Muscle of back (tissue), 11 donors: Measurements from ENCODE around the gene PLOD2. TPM values are rescaled to one million over a fixed set of nuclear protein-coding genes. Genes with fewer than 3 reads are reported as not detected.

Experiments used
- DNase-seq, 3 donors: peaks; one replicate each; pipeline versions ENCODE4 v3.0.0 to v3.0.0-alpha.2; 2013
- polyA plus RNA-seq, 10 donors: library from polyadenylated mRNA; unstranded; fragments of 120-200 nt; gene quantifications; one replicate each; pipeline ENCODE4 v1.2.1, GENCODE V29; 2013; ENCODE audit not compliant: insufficient read length in 10 of 10

PLOD2 gene
- polyA plus RNA-seq, 10 donors = 14.0 to 39.2 (median 27.2) TPM

- no peak for DNase-seq
Observed at GRCh38 chr3:146169891-146170290, 8.9 kb upstream of the PLOD2 start.

- peak in 1 of 3 donors; percentile 26 for DNase-seq
Observed at GRCh38 chr3:146166826-146167225, 5.8 kb upstream of the PLOD2 start.

GRCh38 chr3:146166415-146166821 is 5.4 kb upstream of the PLOD2 start:
- DNase-seq = peak; percentile 52 to 60 (median 59)

GRCh38 chr3:146165877-146166276 is 4.9 kb upstream of the PLOD2 start:
- DNase-seq = no peak

- peak in 1 of 3 donors; percentile 53 for DNase-seq
Observed at GRCh38 chr3:146164971-146165769, 4.2 kb upstream of the PLOD2 start.

- DNase-seq = no peak
Observed at GRCh38 chr3:146164506-146164905, 3.5 kb upstream of the PLOD2 start.

- DNase-seq = no peak
Observed at GRCh38 chr3:146164071-146164470, 3.1 kb upstream of the PLOD2 start.

- DNase-seq = peak in 1 of 3 donors; percentile 89
Observed at GRCh38 chr3:146163584-146163983, 2.6 kb upstream of the PLOD2 start.

GRCh38 chr3:146162561-146162960 is 1.6 kb upstream of the PLOD2 start:
- DNase-seq = peak in 1 of 3 donors; percentile 36

GRCh38 chr3:146161663-146162002 is 649 bp upstream of the PLOD2 start:
- DNase-seq = peak in 2 of 3 donors; percentile 44 to 77

GRCh38 chr3:146160321-146160963 is 542 bp downstream of the PLOD2 start:
- peak; percentile 66 to 86 (median 73) for DNase-seq

GRCh38 chr3:146159616-146160320 is 1.2 kb downstream of the PLOD2 start:
- no peak for DNase-seq

GRCh38 chr3:146159037-146159436 is 1.9 kb downstream of the PLOD2 start:
- DNase-seq = peak in 1 of 3 donors; percentile 10

GRCh38 chr3:146157325-146158060 is 3.5 kb downstream of the PLOD2 start:
- DNase-seq = peak in 1 of 3 donors; percentile 9

GRCh38 chr3:146156666-146157314 is 4.2 kb downstream of the PLOD2 start:
- DNase-seq = peak in 1 of 3 donors; percentile 18

- DNase-seq = peak in 1 of 3 donors; percentile 39
Observed at GRCh38 chr3:146156095-146156494, 4.9 kb downstream of the PLOD2 start.

- DNase-seq = no peak
Observed at GRCh38 chr3:146154995-146155394, 6.0 kb downstream of the PLOD2 start.

GRCh38 chr3:146154316-146154715 is 6.7 kb downstream of the PLOD2 start:
- DNase-seq = no peak

- no peak for DNase-seq
Observed at GRCh38 chr3:146153429-146153828, 7.6 kb downstream of the PLOD2 start.

GRCh38 chr3:146152834-146153233 is 8.2 kb downstream of the PLOD2 start:
- no peak for DNase-seq

GRCh38 chr3:146148468-146148931 is 12.5 kb downstream of the PLOD2 start:
- no peak for DNase-seq
